Stimulated activated CD4-positive, alpha-beta T cell treated with anti-CD3 and anti-CD28 coated beads, TNF-alpha, amount 100 ng/mL, for 24 hours (primary cell): Measurements from ENCODE around the gene DLGAP1.
"Not testable (repeated sequence)": the region's sequence is repeated elsewhere in the genome, so short reads cannot be mapped to it uniquely, and the experiment has no call there.

Source experiments
- DNase-seq, 3 experiments: peaks; one replicate each; pipeline ENCODE4 v3.0.0-alpha.2; 2020; ENCODE audit warnings: low read depth in 3 of 3

DLGAP1 gene

DNA sequence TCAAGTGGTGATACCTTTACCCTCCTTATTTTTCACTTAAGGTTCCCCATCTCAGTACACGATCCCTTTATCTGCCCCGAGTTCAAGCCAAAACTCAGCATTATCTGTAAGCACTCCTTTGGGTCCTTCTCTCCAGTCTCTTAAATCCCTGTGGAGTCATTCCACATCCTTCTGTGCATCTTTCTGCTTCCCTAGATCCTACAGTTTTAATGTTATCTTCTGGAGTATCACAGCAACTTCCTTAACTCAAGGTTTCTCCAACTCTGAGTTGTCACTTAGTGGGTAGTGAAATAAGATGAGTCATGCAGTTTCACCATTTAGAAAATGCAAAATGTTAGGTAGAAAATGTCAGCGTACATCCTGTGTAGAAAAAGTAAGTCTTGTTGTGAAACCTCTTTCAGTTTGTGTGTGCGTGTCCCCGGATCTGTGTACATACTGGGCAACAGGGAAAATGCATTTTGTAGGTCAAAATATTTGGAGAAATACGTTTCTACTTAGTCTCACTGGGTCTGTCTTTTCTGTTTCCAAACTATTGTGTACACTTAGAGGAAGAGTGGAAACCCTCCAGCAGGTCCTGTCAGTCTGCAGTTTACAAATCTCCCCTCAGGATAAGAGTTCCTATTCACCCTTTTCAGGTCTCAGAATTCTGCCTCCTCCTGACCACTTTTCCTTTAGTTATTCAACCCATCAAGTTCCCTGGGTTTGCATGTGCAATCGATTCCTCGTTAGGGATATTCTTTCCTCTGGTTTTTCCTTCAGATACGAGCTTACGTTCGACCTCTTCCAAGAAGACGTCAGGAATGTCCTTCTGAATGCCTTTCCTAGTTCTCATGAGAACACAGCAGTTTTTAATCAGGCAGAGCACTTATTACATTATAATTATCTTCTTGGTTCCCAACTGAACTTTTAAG, 850.4 kb downstream of the DLGAP1 start:
- DNase-seq: no peak

DNA sequence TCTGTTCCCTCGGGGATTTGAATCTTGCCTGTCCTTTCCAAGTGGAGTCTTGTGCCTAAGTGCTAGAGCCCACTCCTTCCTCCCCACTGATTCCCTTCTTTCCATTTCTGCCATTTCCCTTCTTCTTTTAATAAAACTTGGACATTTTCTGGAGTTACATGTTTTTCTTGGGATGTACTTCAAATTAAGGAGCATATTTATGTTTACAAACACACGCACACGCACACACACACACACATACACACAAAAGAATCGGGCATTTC, 850.9 kb downstream of the DLGAP1 start:
- no peak for DNase-seq

DNA sequence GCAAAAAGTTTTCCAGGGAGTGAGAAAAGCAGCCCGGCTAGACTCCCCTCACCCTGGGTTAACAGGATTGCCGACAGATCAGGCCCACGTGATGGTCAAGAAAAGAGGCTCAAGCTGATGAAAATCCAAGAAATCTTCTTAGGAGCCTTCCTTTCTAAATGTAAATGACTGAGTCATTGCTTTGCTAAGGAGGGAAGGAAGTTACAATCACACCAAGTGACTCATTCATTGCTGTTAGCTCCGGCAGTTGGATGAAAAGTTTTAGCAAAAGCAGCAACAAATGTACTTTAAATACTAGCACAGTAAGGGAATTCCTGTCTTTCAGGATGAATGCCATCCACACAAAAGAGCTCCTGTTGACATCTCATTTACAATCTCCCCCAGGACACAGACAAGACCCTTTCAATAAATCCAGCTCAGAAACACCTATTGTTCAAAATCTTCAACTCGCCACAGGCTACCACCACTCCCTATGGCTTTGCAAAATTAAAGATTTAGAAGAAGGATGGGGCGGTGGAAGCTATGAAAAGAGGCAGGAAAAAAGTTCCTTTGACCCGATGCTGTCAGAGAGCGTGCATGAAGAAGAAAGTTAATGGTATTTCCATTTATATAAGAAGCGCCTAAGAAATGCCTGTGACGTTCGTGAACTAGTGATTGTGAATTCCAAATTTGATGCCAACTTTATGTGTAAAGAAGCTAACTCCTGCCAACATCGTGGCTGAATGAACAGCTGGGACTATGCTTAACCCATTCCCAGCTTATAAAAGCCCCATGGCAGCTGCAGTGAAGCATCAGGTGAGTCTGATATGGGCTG, 851.5 kb downstream of the DLGAP1 start:
- DNase-seq: no peak

DNA sequence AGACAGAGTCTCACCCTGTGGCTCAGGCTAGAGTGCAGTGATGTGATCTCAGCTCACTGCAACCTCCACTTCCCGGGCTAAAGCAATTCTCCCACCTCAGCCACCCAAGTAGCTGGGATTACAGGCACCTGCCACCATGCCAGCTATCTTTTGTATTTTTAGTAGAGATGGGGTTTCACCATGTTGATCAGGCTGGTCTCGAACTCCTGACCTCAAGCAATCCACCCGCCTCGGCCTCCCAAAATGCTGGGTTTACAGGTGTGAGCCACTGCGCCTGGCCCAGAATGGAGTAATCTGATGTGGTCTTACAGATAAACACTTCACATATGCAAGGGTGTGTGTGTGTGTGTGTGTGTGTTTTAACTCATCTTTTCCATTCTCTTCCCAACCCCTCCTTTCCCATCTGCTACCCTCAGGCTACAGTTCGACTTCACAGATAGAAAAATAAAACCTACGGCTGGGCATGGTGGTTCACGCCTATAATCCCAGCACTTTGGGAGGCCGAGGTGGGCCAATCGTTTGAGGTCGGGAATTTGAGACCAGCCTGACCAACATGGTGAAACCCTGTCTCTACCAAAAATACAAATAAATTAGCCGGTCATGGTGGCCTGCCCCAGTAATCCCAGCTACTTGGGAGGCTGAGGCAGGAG, 853.9 kb downstream of the DLGAP1 start:
- not testable (repeated sequence) for DNase-seq

DNA sequence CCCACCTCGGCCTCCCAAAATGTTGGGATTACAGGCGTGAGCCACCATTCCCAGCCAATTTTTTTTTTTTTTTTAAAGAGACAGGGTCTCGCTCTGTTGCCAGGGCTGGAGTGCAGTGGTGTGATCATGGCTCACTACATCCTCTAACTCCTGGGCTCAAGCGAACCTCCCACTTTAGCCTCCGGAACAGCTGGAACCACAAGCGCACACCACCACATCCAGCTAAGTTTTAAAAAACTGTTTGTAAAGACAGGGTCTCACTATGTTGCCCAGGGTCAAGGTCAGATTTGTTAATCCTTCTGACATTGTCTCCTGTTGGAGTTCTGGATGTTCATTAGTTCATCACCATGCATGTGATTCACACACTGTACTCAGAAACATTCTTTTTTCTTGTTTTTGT, 855.2 kb downstream of the DLGAP1 start:
- DNase-seq: no peak

DNA sequence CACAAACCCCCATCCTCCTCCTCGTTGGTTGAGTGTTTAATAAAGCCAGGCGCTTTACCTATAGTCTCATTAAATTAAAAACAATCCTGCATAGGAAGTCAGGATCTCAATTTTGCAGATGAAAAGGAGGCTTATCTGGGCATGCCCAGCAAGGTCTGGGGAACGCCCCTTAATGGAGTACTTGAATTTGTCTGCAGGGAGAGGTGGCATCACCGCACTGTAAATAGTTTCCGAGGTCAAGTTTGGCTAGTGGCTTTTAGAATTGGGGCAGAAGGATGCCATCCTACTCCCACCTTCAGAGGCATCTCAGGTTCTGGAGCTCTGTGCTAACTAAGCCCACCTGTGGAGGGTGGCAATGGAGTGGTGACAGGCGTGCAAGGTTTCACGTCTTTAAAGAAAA, 855.9 kb downstream of the DLGAP1 start:
- no peak for DNase-seq

DNA sequence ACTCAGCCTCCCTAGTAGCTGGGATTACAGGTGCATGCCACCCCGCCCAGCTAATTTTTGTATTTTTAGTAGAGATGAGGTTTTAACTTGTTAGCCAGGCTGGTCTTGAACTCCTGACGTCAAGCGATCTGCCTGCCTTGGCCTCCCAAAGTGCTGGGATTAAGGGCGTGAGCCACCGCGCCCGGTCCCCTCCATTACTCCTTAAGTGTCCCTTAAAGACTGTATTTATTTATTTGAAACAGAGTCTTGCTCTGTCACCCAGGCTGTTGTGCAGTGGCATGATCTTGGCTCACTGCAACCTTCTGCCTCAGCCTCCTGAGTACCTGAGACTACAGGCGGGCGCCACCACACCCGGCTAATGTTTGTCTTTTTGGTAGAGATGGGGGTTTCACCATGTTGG, 856.5 kb downstream of the DLGAP1 start:
- no peak for DNase-seq

DNA sequence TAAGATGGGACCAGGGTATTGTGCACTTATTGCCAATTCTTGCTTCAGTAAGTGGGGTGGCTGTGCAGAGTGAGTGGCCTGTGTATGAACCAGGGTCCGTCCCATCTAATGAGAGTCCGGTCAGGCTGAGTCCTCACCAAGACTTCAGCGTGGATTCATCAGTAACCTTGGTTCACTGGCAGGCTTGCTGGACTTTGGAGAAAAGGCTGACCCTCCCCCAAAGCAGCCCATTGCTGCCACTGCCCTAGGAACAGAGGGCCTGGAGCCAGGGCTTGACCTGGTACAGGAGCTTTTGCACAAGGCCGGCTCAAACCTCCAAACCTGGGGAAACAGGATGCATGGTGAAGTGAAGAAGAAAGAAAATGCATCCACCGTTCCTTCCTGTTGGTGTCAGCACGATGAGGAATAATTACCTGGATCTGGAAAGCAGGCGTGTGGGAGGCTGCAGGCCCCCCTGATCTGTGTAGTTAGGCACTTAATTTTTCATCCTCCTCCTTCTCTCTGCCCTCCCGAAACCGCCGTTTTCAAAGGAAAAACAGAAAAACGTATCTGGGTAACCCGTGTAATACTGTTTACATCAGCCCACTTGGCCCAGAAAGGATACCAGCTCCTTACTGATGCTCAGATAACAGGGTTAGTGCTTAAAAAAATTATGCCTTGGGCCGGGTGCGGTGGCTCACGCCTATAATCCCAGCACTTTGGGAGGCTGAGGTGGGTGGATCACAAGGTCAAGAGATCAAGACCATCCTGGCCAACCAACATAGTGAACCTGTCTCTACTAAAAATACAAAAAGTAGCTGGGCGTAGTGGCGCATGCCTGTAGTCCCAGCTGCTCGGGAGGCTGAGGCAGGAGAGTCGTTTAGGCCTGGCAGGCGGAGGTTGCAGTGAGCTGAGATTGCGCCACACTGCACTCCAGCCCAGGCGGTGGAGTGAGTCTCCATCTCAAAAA, 857.4 kb downstream of the DLGAP1 start:
- no peak for DNase-seq

DNA sequence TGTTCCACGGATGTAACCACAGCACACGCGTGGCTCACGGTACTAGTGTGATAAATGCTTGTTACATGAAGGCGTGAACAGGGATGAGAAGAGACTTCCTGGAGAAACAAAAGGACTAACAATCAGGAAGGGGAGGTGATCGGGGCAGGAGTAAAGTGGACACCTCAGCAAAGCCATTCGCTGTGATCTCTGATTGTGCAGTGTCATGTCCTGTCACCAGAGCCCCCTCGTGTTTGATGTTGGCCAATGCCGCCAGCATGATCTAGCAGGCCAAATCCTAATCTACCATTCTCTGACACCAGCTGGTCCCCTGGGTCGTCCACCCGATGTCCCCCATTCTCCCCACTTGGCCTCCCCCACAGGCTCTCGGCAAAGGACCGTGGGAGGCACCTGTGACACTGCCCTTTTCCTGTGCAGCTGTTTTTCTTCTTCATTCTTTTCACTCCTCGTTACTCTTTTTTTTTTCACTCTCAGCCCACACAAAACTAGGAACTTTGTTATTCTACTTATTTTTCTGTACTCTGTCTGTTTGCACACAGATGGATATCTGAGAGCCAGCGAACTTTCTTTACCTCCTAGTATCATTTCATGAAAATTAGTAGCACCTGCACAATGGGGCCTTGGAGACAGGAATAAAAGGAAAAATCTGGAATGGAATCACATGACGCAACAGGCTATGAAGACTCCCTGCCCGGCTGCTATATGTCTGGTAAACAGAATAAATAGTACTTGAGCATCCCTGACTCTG, 858.3 kb downstream of the DLGAP1 start:
- peak in 2 of 3 experiments; percentile 20 to 50 for DNase-seq

DNA sequence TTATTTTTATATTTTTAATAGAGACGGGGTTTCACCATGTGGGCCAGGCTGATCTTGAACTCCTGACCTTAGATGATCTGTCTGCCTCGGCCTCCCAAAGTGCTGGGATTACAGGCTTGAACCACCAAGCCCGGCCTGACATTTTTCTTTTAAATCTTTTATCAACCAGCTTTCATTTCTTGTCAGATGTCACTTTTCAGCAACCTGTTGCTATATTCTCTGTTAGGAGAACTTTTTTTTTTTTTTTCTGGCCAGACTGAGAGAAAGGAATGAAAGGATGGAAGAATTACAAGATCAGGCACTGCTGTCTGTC, 858.8 kb downstream of the DLGAP1 start:
- no peak for DNase-seq

DNA sequence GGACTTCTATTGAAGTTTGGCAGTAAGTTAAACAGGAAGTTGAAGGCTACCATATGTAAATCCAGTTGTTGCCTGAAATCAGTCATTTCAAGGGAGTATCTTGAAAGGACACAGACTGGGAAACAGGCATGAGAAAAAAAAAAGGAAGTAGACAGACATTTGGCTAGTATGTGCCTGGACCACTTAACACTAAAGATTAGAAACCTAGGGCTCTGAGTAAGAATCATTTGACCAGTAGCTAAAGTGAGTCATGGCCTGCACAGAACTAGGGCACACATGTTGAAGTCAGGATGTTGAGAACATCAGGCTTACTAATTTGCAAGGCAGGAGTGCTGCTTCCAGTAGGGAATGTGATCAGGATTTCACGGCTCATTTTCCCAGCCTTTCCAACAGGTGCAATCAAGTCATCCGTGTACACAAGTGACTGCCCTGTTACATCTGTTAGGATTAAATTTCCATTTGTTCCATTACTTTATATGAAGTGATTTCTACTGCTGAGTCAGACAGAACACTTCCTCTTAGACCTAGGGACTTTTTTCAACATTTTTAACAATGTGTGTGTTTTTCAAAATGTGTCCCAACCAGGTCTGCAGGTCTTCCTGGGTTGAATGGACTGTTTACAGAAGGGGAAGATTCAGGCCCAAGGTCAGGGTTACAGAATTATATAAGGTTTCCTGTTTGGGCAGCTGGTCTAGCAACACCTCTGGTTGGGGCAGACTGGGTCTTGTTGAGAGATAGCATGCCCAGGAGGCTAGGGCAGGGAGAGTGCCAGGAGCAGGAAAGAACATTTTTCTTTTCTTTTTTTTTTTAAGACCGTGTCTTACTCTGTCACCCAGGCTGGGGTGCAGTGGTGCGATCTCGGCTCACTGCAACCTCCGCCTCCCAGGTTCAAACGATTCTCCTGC, 859.5 kb downstream of the DLGAP1 start:
- DNase-seq: no peak

DNA sequence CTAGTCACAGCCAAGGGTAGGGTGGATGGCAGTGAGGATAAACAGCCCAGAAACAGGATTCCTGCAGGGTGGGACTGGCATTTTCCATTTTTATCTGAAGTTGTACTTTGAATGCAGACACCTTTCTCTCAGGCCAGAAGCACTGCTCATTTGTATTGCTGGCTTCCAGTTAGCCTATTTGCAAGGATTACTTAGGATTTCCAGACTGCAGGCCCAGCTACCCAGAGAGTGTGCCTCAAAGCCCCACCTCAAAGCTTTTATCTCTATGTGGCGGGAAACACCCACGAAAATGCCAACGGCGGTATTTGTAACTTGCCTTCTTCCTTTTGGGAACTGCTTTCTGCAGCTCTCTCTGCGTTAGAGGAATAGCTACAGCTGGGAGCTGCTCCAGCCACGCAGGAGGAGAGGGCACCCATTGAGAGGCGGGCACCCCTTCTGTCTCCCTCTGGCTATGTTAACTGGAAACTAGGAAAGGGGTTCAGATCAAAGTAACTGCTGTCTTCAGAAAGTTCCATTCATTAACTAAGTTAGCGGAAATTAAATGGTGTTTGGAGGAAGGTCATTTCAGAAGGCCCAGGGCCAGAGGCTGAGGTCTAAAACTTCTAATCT, 860.2 kb downstream of the DLGAP1 start:
- peak in 1 of 3 experiments; percentile 20 for DNase-seq

DNA sequence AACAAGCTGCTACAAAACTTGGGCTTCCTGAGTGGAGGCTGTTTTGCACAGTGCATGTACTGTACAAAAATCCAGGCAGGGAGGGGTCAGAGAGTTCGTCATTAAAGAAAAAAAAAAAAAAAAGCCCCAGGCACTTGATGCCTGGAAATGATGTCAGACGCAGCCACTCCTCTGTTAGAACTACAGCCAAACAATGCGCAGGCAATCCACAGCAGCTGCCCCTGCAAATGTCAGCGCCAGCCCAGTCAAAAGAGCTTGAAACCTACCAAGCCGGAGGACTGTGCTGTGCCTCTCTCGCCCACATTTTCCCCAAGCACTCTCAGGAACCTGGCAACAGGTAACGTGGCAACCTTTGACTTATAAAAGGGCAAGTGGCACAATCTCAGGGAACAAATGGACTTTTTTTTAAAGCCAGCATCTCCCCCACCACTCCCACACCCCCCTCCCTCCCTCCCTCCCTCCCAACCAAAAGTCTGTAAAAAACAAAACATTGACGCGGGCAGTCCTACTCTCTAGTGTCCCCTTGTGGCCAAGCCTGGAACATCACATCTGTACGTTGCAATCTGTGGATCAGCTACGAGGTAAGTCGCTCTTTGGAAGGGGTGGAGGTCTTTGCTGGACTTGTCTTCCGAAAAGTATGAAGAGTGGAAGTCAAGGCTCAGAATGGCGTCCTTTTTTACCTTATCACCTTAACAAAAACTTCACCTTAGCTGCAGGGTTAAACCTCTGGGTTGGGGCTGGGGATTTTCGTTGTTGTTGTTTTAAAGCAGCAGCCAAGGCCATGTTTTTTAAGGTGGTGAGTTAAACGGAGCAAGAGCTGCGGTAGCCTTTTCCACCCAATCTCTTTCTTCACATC, 861.0 kb downstream of the DLGAP1 start:
- peak; percentile 76 to 84 (median 79) for DNase-seq

DNA sequence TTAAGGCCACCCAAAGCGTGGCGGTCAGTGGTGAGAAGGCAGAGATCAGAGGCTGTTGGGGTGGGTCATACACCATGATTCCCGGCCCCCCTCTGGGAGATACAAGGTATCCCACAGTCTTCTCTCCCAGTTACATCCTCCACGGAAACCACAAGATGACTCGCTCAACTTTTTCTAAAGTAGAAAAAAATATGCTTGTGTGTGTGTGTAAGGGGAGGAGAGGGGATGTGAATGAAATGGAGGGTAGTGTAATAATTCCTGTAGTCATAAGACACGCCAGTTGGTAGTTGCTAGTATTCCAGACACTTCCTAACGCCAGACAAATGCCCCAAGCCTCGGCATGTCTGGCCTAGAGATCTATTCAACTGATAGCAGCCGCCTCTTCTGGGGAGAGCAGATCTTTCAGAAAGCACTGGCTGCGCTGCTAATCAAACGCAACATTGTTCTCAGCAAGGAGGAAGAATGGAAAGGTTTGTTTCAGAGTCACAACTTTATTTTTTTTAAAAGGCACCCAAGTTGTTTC, 861.7 kb downstream of the DLGAP1 start:
- no peak for DNase-seq

DNA sequence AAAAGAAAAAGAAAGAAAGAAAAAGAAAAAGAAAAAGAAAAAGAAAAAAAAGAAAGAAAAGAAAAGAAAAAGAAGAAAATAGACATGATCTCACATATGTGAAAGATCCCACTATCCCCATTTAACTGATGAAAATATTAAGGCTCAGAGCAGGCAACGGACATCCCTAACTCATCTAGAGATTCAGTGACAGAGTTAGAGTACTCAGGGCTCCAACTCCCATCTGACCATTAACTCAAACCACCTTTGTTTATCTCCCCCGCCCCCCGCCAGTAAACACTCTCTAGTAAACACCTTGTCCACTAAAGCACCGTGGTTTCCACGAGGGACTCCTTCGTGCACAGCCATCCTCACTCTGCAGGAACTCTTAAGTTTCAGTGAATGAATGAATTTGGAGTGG, 862.2 kb downstream of the DLGAP1 start:
- DNase-seq: no peak

DNA sequence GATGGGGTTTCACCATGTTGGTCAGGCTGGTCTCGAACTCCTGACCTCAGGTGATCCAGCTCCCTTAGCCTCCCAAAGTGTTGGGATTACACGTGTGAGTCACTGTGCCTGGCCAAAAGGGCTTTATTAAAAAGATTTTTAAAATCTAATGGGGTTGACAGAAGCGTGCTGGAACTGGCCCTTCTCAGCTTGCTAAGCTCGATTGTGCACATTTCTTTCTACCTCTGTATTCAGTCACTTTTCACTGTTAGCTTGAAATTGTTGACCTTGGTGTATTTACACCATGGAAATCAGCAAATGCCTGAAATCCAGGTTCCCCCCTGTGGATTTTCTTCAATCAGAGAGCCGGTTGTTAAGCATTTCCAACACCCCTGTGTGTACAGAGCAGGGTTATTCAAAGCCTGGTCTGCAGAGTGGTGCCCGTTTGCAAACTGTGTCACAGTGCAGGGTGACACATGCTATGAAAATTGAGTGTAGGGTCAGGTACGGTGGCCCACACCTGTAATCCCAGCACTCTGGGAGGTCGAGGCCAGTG, 864.9 kb downstream of the DLGAP1 start:
- DNase-seq: no peak

DNA sequence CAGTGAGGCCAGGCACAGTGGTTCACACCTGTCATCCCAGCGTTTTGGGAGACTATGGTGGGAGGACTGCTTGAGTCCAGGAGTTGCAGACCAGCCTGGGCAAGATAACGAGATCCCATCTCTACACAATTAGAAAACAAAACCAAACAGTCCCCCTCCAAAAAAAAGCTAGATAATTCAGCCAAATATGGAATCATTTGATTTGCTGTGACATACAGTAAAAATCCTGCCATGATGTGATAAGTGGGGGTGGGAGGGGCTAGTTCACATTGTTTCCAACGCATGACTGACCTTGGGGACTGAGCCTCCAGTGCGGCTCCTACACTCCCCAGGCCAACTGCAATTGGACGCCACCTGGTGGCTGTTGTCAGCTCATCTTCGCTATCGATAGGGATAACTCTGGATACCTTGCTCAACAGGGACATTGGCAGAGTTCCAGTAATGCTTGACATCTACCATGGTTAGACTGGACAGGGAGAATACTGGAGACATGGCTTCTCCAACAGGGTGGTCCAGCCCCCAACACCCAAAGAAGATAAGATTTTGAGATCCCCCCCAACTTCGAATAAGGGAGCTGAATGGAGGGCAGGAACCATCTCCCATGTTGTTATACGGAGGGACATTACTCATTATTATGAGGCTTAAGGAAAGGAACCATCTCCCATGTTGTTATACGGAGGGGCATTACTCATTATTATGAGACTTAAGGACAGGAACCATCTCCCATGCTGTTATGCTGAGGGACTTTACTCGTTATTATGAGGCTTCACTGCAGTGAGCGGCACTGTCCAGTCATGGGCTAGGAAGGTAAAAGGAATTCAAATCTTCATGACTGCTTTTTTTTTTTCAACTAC, 869.2 kb downstream of the DLGAP1 start:
- peak in 2 of 3 experiments; percentile 31 to 69 for DNase-seq
